Bronchial epithelial cell (primary cell): Measurements from ENCODE around the gene TRIP11. TPM values are rescaled to one million over a fixed set of nuclear protein-coding genes. Genes with fewer than 3 reads are reported as not detected.

Experiments
- DNase-seq: peaks from one replicate; pipeline ENCODE4 v3.0.0-alpha.2; 2010; ENCODE audit warnings: low read depth
- FAIRE-seq: peaks from 2 replicates; lab custom pipeline; 2011; peaks lifted over from hg19 to GRCh38; lab: Jason Lieb, UNC
- H3K27me3 ChIP-seq: 2 replicates; pipeline ENCODE4 v1.5.1; 2011; ENCODE audit warnings: low read length; ENCODE audit not compliant: control insufficient read depth, insufficient read depth
- H3K36me3 ChIP-seq: 2 replicates; pipeline ENCODE4 v1.5.1; 2011; ENCODE audit warnings: low read length; ENCODE audit not compliant: control insufficient read depth, insufficient read depth
- H3K4me3 ChIP-seq: 2 replicates; pipeline ENCODE4 v1.5.1; 2011; ENCODE audit warnings: mild to moderate bottlenecking, low read depth, low read length, control low read depth
- CTCF ChIP-seq: IDR thresholded peaks from 2 replicates; pipeline ENCODE4 v1.5.1; 2011; ENCODE audit warnings: mild to moderate bottlenecking, moderate library complexity, low read length, control low read depth, inconsistent platforms; ENCODE audit not compliant: insufficient read depth, severe bottlenecking
- total RNA-seq: library from RNA; depleted of rRNA; stranded (reverse); fragments of >200 nt; gene quantifications from 2 replicates; pipeline ENCODE4 v1.2.1, GENCODE V29; 2014

TRIP11 gene
- total RNA-seq, 1 donor from 2014 or later = 13.2 TPM

DNA sequence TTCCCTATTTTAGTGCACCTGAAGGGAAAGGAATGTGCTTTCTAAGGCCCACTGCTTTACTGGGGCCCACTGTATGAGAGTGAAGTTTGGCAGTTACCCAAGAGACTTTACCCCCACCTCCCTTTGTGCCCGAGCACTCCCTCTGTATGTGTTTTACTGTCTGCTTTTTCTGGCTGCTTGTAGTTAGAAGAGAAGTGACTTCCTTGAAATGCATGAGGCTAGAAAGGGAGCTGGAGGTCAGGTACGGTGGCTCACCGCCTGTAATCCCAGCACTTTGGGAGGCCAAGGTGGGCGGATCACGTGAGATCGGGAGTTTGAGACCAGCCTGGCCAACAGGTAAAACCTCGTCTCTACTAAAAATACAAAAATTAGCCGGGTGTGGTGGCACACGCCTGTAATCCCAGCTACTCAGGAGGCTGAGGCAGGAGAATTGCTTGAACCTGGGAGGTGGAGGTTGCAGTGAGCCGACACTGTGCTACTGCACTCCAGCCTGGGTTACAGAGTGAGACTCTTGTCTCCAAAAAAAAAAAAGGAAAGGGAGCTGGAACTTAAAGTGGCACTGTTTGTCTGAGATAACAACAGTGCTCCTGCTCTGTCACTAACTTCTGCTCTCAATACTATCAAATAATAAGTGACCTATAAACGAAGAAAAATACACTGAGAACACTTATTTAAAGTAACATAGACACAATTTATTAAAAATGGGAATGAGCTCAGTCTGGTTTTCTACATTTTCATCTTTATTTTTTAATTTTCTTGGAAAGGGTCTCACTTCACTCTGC lies 5.8 kb downstream of the TRIP11 start:
- DNase-seq (no peak), FAIRE-seq (no peak)
- H3K4me3 ChIP-seq = no peak overlapping the region
- H3K36me3 ChIP-seq = peaks cover 1% of the 10 kb centered on the region
- TF ChIP-seq CTCF = no peak
- H3K27me3 ChIP-seq = no peaks in the 10 kb centered on the region

- DNase-seq (no peak), FAIRE-seq (no peak)
- TF ChIP-seq CTCF = no peak
- Histone ChIP-seq H3K27me3 (no peaks in the 10 kb centered on the region), H3K4me3 (no peak overlapping the region), H3K36me3 (peaks cover 1% of the 10 kb centered on the region)
These were observed 6.4 kb downstream of the TRIP11 start for GRCh38 chr14:92033433-92033832.

DNA sequence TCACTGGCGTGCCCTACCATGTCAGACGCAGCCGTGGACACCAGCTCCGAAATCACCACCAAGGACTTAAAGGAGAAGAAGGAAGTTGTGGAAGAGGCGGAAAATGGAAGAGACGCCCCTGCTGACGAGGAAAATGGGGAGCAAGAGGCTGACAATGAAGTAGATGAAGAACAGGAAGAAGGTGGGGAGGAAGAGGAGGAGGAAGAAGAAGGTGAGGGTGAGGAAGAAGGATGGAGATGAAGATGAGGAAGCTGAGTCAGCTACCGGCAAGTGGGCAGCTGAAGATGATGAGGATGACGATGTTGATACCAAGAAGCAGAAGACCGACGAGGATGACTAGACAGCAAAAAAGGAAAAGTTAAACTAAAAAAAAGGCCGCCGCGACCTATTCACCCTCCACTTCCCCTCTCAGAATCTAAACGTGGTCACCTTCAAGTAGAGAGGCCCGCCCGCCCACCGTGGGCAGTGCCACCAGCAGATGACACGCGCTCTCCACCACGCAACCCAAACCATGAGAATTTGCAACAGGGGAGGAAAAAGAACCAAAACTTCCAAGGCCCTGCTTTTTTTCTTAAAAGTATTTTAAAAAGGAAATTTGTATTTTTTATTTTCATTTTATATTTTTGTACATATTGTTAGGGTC lies 13.2 kb downstream of the TRIP11 start:
- Histone ChIP-seq H3K36me3 (peaks cover 2% of the 10 kb centered on the region), H3K4me3 (no peak overlapping the region), H3K27me3 (no peaks in the 10 kb centered on the region)
- FAIRE-seq (no peak), DNase-seq (no peak)
- no peak for TF ChIP-seq CTCF

DNA sequence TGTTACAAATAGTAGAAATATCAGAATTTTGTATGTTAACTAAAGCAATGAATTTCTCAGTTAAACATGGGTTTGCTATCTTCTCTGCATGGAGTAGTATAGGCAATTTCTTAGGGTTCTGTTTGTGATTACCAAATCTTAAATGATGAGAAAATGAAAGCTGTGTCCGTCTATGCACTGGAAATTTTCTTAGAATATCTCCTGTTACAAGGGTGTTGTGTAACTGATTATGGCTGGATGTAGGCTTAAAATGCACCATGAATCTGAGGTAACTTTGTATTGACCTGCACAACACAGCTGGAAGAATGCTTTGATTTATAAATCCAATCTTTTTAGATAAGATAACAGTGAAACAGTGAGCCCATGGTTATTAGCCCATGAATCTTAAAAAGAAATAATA lies 17.8 kb downstream of the TRIP11 start:
- FAIRE-seq = no peak
- H3K27me3 ChIP-seq = no peaks in the 10 kb centered on the region
- H3K4me3 ChIP-seq = no peak overlapping the region
- TF ChIP-seq CTCF = no peak
- DNase-seq = no peak
- H3K36me3 ChIP-seq = peaks cover 4% of the 10 kb centered on the region

DNA sequence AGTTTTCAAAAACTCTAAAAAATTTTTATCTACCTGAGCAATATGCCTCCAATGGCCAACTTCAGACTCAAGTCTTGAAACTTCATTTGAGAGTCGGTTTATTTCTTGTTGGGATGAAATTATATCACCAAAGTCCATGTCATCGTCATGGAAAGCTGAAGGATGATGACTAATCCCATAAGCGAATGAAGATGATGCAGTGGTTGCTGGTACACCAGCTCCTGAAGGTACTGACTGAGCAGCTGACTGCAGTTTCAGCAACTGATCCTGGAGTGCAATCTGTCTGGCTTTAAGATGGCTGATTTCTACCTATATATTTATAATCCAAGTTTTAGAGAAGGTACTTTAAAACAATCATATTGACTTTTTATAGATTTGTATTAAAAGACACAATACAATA lies 18.3 kb downstream of the TRIP11 start:
- FAIRE-seq (no peak), DNase-seq (no peak)
- H3K36me3 ChIP-seq = peaks cover 4% of the 10 kb centered on the region
- H3K4me3 ChIP-seq = no peak overlapping the region
- no peak for TF ChIP-seq CTCF
- no peaks in the 10 kb centered on the region for H3K27me3 ChIP-seq
